IMR-90 (cell line): ENCODE measurements around the gene CGB1. TPM values are rescaled to one million over a fixed set of nuclear protein-coding genes. Genes with fewer than 3 reads are reported as not detected.

ENCODE experiments used
- ATAC-seq: fragments of 200-7000 bp; cut with Tn5 transposase; 2 replicates; pipeline ENCODE4 v1.9.1; 2020; ENCODE audit warnings: low read depth, mild to moderate bottlenecking, moderate library complexity
- BruUV-seq: library from RNA; stranded (reverse); fragments of 400-500 nt; replicated peaks from 2 replicates; lab custom pipeline; 2021; lab: Mats Ljungman, UMichigan
- CTCF ChIA-PET: fragments of 300-600 bp; formaldehyde crosslinking; extraction: SDS; loops from one replicate; lab custom pipeline; 2021; ENCODE audit warnings: antibody characterized with exemption; lab: Yijun Ruan, JAX
- POLR2A ChIA-PET: fragments of 300-600 bp; sonication (Branson Sonifier 250); formaldehyde crosslinking; loops from one replicate; lab custom pipeline; 2022; ENCODE audit warnings: antibody characterized with exemption; ENCODE audit not compliant: unreplicated experiment; lab: Charles Lee
- DNase-seq: peaks from one replicate; pipeline ENCODE4 v3.0.0; 2013
- H2AFZ ChIP-seq: replicated peaks from 2 replicates; pipeline ENCODE3; 2013; ENCODE audit warnings: low read length, mild to moderate bottlenecking; ENCODE audit not compliant: poor library complexity
- H2AK5ac ChIP-seq: 2 replicates; pipeline ENCODE4 v1.6.1; 2013; ENCODE audit warnings: low read depth, low read length, inconsistent platforms
- H2AK9ac ChIP-seq: replicated peaks from 2 replicates; pipeline ENCODE3; 2013; ENCODE audit warnings: mild to moderate bottlenecking, low read depth, low read length, moderate library complexity; ENCODE audit not compliant: poor library complexity
- H2BK120ac ChIP-seq: 2 replicates; pipeline ENCODE4 v1.6.1; 2013; ENCODE audit warnings: low read depth, low read length, inconsistent platforms
- H2BK15ac ChIP-seq: 3 replicates; pipeline ENCODE4 v1.6.1; 2013; ENCODE audit warnings: low read depth, low read length, inconsistent platforms
- H2BK20ac ChIP-seq: 2 replicates; pipeline ENCODE4 v1.6.1; 2013; ENCODE audit warnings: low read depth, mild to moderate bottlenecking, inconsistent platforms, low read length, moderate library complexity
- H2BK5ac ChIP-seq: 2 replicates; pipeline ENCODE4 v1.6.1; 2013; ENCODE audit warnings: mild to moderate bottlenecking, low read depth, low read length, inconsistent platforms; ENCODE audit not compliant: poor library complexity, severe bottlenecking
- H3K14ac ChIP-seq: replicated peaks from 2 replicates; pipeline ENCODE4 v1.6.1; 2013; ENCODE audit warnings: low read depth, low read length, inconsistent platforms
- H3K18ac ChIP-seq: 2 replicates; pipeline ENCODE4 v1.6.1; 2013; ENCODE audit warnings: low read depth, low read length, control low read depth
- H3K23ac ChIP-seq: 2 replicates; pipeline ENCODE4 v1.6.1; 2013; ENCODE audit warnings: low read depth, low read length, inconsistent platforms
- H3K27ac ChIP-seq: 2 replicates; pipeline ENCODE4 v1.5.1; 2013; ENCODE audit warnings: mild to moderate bottlenecking, control low read depth, low read length; ENCODE audit not compliant: insufficient read depth
- H3K27me3 ChIP-seq: 2 replicates; pipeline ENCODE4 v1.6.1; 2013; ENCODE audit warnings: low read length; ENCODE audit not compliant: control insufficient read depth, insufficient read depth
- H3K36me3 ChIP-seq: 2 replicates; pipeline ENCODE4 v1.6.1; 2013; ENCODE audit warnings: low read length, mixed read lengths; ENCODE audit not compliant: control insufficient read depth, insufficient read depth
- H3K4ac ChIP-seq: 2 replicates; pipeline ENCODE4 v1.6.1; 2013; ENCODE audit warnings: low read depth, low read length, inconsistent platforms
- H3K4me1 ChIP-seq: 2 replicates; pipeline ENCODE4 v1.6.1; 2013; ENCODE audit warnings: low read length, mixed read lengths; ENCODE audit not compliant: control insufficient read depth, insufficient read depth
- H3K4me2 ChIP-seq: 2 replicates; pipeline ENCODE4 v1.6.1; 2013; ENCODE audit warnings: low read depth, mild to moderate bottlenecking, control low read depth, low read length, moderate library complexity
- H3K4me3 ChIP-seq: 2 replicates; pipeline ENCODE4 v1.5.1; 2013; ENCODE audit warnings: low read depth, mild to moderate bottlenecking, control low read depth, low read length, moderate library complexity; ENCODE audit not compliant: insufficient read depth
- H3K56ac ChIP-seq: 2 replicates; pipeline ENCODE4 v1.6.1; 2013; ENCODE audit warnings: low read length, inconsistent platforms; ENCODE audit not compliant: insufficient read depth; ENCODE audit errors: extremely low read depth
- H3K79me1 ChIP-seq, 2 experiments: 2 replicates each; pipeline ENCODE4 v1.6.1; 2013; ENCODE audit warnings: low read length in 2 of 2, inconsistent platforms in 1 of 2, low read depth in 1 of 2
- H3K9ac ChIP-seq: 2 replicates; pipeline ENCODE4 v1.6.1; 2013; ENCODE audit warnings: low read depth, low read length, control low read depth
- H3K9me1 ChIP-seq: 2 replicates; pipeline ENCODE4 v1.6.1; 2013; ENCODE audit warnings: low read length, inconsistent platforms; ENCODE audit not compliant: insufficient read depth
- H3K9me3 ChIP-seq: 2 replicates; pipeline ENCODE4 v1.6.1; 2013; ENCODE audit warnings: low read length; ENCODE audit not compliant: control insufficient read depth, insufficient read depth
- H4K20me1 ChIP-seq: 2 replicates; pipeline ENCODE4 v1.6.1; 2013; ENCODE audit warnings: low read length, inconsistent platforms; ENCODE audit not compliant: insufficient read depth
- H4K5ac ChIP-seq: 2 replicates; pipeline ENCODE4 v1.6.1; 2013; ENCODE audit warnings: mild to moderate bottlenecking, low read depth, low read length, control low read depth
- H4K8ac ChIP-seq, 2 experiments: 2 replicates each; pipeline ENCODE4 v1.6.1; 2013; ENCODE audit warnings: low read depth in 2 of 2, low read length in 2 of 2, control low read depth in 1 of 2, inconsistent platforms in 1 of 2
- H4K91ac ChIP-seq: 2 replicates; pipeline ENCODE4 v1.6.1; 2013; ENCODE audit warnings: low read depth, low read length, inconsistent platforms; ENCODE audit not compliant: insufficient read depth
- BHLHE40 ChIP-seq: fragments of 150-350 bp; IDR thresholded peaks from 2 replicates; pipeline ENCODE4 v1.6.1; 2016; ENCODE audit warnings: mild to moderate bottlenecking, low read depth, low read length
- CEBPB ChIP-seq: IDR thresholded peaks from 2 replicates; pipeline ENCODE4 v1.6.1; 2012; ENCODE audit warnings: low read depth, low read length, improper control_type of control experiment
- CHD1 ChIP-seq: IDR thresholded peaks from 2 replicates; pipeline ENCODE4 v1.6.1; 2012; ENCODE audit warnings: low read depth, low read length, improper control_type of control experiment
- CTCF ChIP-seq: conservative IDR thresholded peaks from 2 replicates; pipeline ENCODE4 v1.5.1; 2012; ENCODE audit warnings: mild to moderate bottlenecking, low read depth, low read length, improper control_type of control experiment
- ELK1 ChIP-seq: fragments of 150-350 bp; IDR thresholded peaks from 2 replicates; pipeline ENCODE4 v1.6.1; 2016; ENCODE audit warnings: low read depth, mild to moderate bottlenecking, low read length, moderate library complexity, borderline replicate concordance
- FOS ChIP-seq: fragments of 150-350 bp; IDR thresholded peaks from 2 replicates; pipeline ENCODE4 v1.6.1; 2016; ENCODE audit warnings: low read depth, low read length
- MAFK ChIP-seq: IDR thresholded peaks from 2 replicates; pipeline ENCODE4 v1.6.1; 2012; ENCODE audit warnings: low read depth, low read length, improper control_type of control experiment
- MAZ ChIP-seq: IDR thresholded peaks from 2 replicates; pipeline ENCODE4 v1.6.1; 2012; ENCODE audit warnings: low read depth, mild to moderate bottlenecking, low read length, improper control_type of control experiment, moderate library complexity, borderline replicate concordance
- MXI1 ChIP-seq: IDR thresholded peaks from 2 replicates; pipeline ENCODE4 v1.6.1; 2012; ENCODE audit warnings: low read depth, mild to moderate bottlenecking, low read length, moderate library complexity, borderline replicate concordance
- NFE2L2 ChIP-seq: fragments of 150-350 bp; IDR thresholded peaks from 2 replicates; pipeline ENCODE4 v1.6.1; 2016; ENCODE audit warnings: low read depth, mild to moderate bottlenecking, low read length
- POLR2A ChIP-seq: IDR thresholded peaks from 2 replicates; pipeline ENCODE4 v1.6.1; 2012; ENCODE audit warnings: mild to moderate bottlenecking, low read depth, low read length
- RAD21 ChIP-seq: IDR thresholded peaks from 2 replicates; pipeline ENCODE4 v1.6.1; 2012; ENCODE audit warnings: low read length, improper control_type of control experiment
- RCOR1 ChIP-seq: IDR thresholded peaks from 2 replicates; pipeline ENCODE4 v1.6.1; 2012; ENCODE audit warnings: mild to moderate bottlenecking, low read length, improper control_type of control experiment; ENCODE audit not compliant: insufficient replicate concordance
- SMC3 ChIP-seq: fragments of 150-350 bp; IDR thresholded peaks from 2 replicates; pipeline ENCODE4 v1.6.1; 2016; ENCODE audit warnings: low read depth, mild to moderate bottlenecking, antibody characterized with exemption, low read length, moderate library complexity
- USF2 ChIP-seq: fragments of 150-350 bp; IDR thresholded peaks from 2 replicates; pipeline ENCODE4 v1.6.1; 2017; ENCODE audit warnings: mild to moderate bottlenecking, antibody characterized with exemption, low read length, low read depth
- WGBS, 2 experiments: methylation state at CpG; one replicate each; pipeline versions ENCODE4 v1.1.5 to v1.1.7; 2013; ENCODE audit warnings: missing lambda C conversion rate in 2 of 2; ENCODE audit not compliant: insufficient read length in 1 of 2; ENCODE audit errors: extremely low coverage in 2 of 2; 5-methylcytosine and 5-hydroxymethylcytosine counted together
- dilution Hi-C: fragments of 300-500 bp; cut with HindIII; formaldehyde crosslinking; loops from one replicate; pipeline ENCODE4 v1.14.3; 2018; ENCODE audit warnings: low sequenced_read_pairs; ENCODE audit not compliant: unreplicated experiment
- in situ Hi-C: fragments of 300-500 bp; cut with MboI; formaldehyde crosslinking; loops from 3 replicates; pipeline ENCODE4 v1.14.3; 2019; ENCODE audit warnings: low sequenced_read_pairs, inconsistent platforms, mixed read lengths
- intact Hi-C: fragments of 100-400 bp; cut with micrococcal nuclease; formaldehyde crosslinking; loops from 2 replicates; pipeline ENCODE4 v1.10.0; 2022
- polyA plus RNA-seq, 3 experiments: library from polyadenylated mRNA; depleted of rRNA; stranded (reverse); fragments of >200 nt; gene quantifications; 2 replicates each; pipeline ENCODE4 v1.2.3, GENCODE V29; 2012; ENCODE audit warnings: low replicate concordance in 1 of 3
- total RNA-seq: library from RNA; depleted of rRNA; stranded (reverse); fragments of >200 nt; gene quantifications from 2 replicates; pipeline ENCODE4 v1.2.3, GENCODE V29; 2012

Gene CGB1
- total and polyA plus RNA-seq, 2 of the 4 experiments (the other 2 are of a cell fraction), result not detected

GRCh38 chr19:48994035-48994386 lies 42.7 kb downstream of the CGB1 start:
- no CpG with 5 or more reads among the region's 13 CpGs for WGBS, 2 experiments
- Histone ChIP-seq H3K36me3 (peaks cover 8% of the 10 kb centered on the region; the same call in 1 of the 2 replicates), H4K8ac (peak overlapping the region; percentile 37 to 72), H4K20me1 (peaks cover 27% of the 10 kb centered on the region), H2AK5ac (peak overlapping the region; percentile 81), H3K14ac (0 out of 2 replicates have a peak overlapping the region, but pooled peaks have one; percentile 29), H3K18ac (no peak overlapping the region), H3K9me3 (no peaks in the 10 kb centered on the region), H3K79me1 (peaks cover 11 to 72% of the 10 kb centered on the region in 2 experiments), H4K5ac (no peak overlapping the region; the same call in 1 of the 2 replicates), H3K4me3 (peak overlapping the region; percentile 62), H2AFZ (peak overlapping the region; percentile 88), H3K9me1 (0 out of 2 replicates have a peak, but pooled peaks cover 3% of the 10 kb centered on the region), H2AK9ac (peak overlapping the region; percentile 95), H3K27ac (peak overlapping the region; percentile 53), H2BK120ac (no peak overlapping the region), H2BK15ac (no peak overlapping the region; the same call in 2 of the 3 replicates), H3K4ac (peak overlapping the region; percentile 11), H3K4me1 (peaks cover 12% of the 10 kb centered on the region), H4K91ac (peak overlapping the region; percentile 45; the same call in 1 of the 2 replicates), H3K23ac (peak overlapping the region; percentile 63), H2BK20ac (no peak overlapping the region), H2BK5ac (peak overlapping the region; percentile 40), H3K27me3 (no peaks in the 10 kb centered on the region), H3K9ac (peak overlapping the region; percentile 65), H3K4me2 (peak overlapping the region; percentile 98), H3K56ac (peak overlapping the region; percentile 68)
- ChIA-PET POLR2A (no interaction called here), CTCF (interaction anchor here (0.6 to 1.7 kb wide), 7 partner anchors 15 to 199 kb away, joined by 3 to 6 read pairs (median 3); no protein-coding TSS in a partner anchor)
- ATAC-seq, result no peak
- DNase-seq, result no peak
- no peak for TF ChIP-seq USF2
- no peak for TF ChIP-seq MAFK
- no peak for TF ChIP-seq NFE2L2
- TF ChIP-seq MXI1, result no peak
- no peak for TF ChIP-seq CHD1
- no peak for TF ChIP-seq BHLHE40
- TF ChIP-seq RAD21, result no peak
- TF ChIP-seq MAZ, result no peak
- TF ChIP-seq CTCF, result no peak
- TF ChIP-seq RCOR1, result no peak
- TF ChIP-seq CEBPB, result no peak
- TF ChIP-seq ELK1, result no peak
- TF ChIP-seq SMC3, result no peak
- no peak for TF ChIP-seq POLR2A
- no peak for TF ChIP-seq FOS
- no TSS peak for BruUV-seq
- in situ Hi-C loops, result no loop called here
- intact Hi-C loops, result loop anchor here (5.0 to 10.0 kb wide), 3 partner anchors 63 to 211 kb away; partner anchors contain the start of genes CGB7 and KCNA7
- dilution Hi-C loops, result no loop called here
